Colon (tissue), 2 donors: ENCODE data around the gene CNTNAP5.

Experiments
- FAIRE-seq: peaks from 2 replicates; lab custom pipeline; 2012; peaks lifted over from hg19 to GRCh38; lab: Jason Lieb, UNC
- donor health status: control.
- donor health status: control.

The CNTNAP5 gene

GRCh38 chr2:124702777-124703176 lies 677.7 kb downstream of the CNTNAP5 start:
- FAIRE-seq: no peak

- no peak for FAIRE-seq
Observed at GRCh38 chr2:124704071-124704925, 679.2 kb downstream of the CNTNAP5 start.

- FAIRE-seq: no peak
Observed at GRCh38 chr2:124708661-124709060, 683.6 kb downstream of the CNTNAP5 start.

- FAIRE-seq: no peak
Observed at GRCh38 chr2:124713969-124714368, 688.9 kb downstream of the CNTNAP5 start.

GRCh38 chr2:124725187-124725586 lies 700.1 kb downstream of the CNTNAP5 start:
- no peak for FAIRE-seq

- FAIRE-seq: no peak
Observed at GRCh38 chr2:124740636-124741035, 715.5 kb downstream of the CNTNAP5 start.

- FAIRE-seq: no peak
Observed at GRCh38 chr2:124753842-124754241, 728.8 kb downstream of the CNTNAP5 start.

GRCh38 chr2:124755386-124755785 lies 730.3 kb downstream of the CNTNAP5 start:
- FAIRE-seq: no peak

GRCh38 chr2:124756048-124756447 lies 731.0 kb downstream of the CNTNAP5 start:
- no peak for FAIRE-seq

- no peak for FAIRE-seq
Observed at GRCh38 chr2:124762388-124762787, 737.3 kb downstream of the CNTNAP5 start.

GRCh38 chr2:124763611-124764010 lies 738.5 kb downstream of the CNTNAP5 start:
- FAIRE-seq: no peak

- FAIRE-seq: no peak
Observed at GRCh38 chr2:124774781-124775180, 749.7 kb downstream of the CNTNAP5 start.

GRCh38 chr2:124776332-124776731 lies 751.2 kb downstream of the CNTNAP5 start:
- FAIRE-seq: no peak

GRCh38 chr2:124778076-124778475 lies 753.0 kb downstream of the CNTNAP5 start:
- FAIRE-seq: no peak

GRCh38 chr2:124796647-124797046 lies 771.6 kb downstream of the CNTNAP5 start:
- FAIRE-seq: no peak

GRCh38 chr2:124797049-124797448 lies 772.0 kb downstream of the CNTNAP5 start:
- no peak for FAIRE-seq

GRCh38 chr2:124798551-124798950 lies 773.5 kb downstream of the CNTNAP5 start:
- FAIRE-seq: no peak

- peak; percentile 92 for FAIRE-seq
Observed at GRCh38 chr2:124804014-124804940, 779.2 kb downstream of the CNTNAP5 start.

- no peak for FAIRE-seq
Observed at GRCh38 chr2:124805060-124805459, 780.0 kb downstream of the CNTNAP5 start.

GRCh38 chr2:124810132-124810531 lies 785.0 kb downstream of the CNTNAP5 start:
- no peak for FAIRE-seq

- FAIRE-seq: no peak
Observed at GRCh38 chr2:124814968-124815745, 790.1 kb downstream of the CNTNAP5 start.

GRCh38 chr2:124816007-124816406 lies 790.9 kb downstream of the CNTNAP5 start:
- no peak for FAIRE-seq
